Nephron (organoid): ENCODE data around the gene BAIAP2L1.

Experiments used
- H3K27ac Mint-ChIP-seq, 3 experiments: 2 replicates each; pipeline ENCODE4 v1.8.0; 2020; ENCODE audit warnings: mixed read lengths in 3 of 3, mild to moderate bottlenecking in 2 of 3, moderate library complexity in 1 of 3
- H3K27me3 Mint-ChIP-seq: 2 replicates; pipeline ENCODE4 v1.8.0; 2021; ENCODE audit warnings: low read depth, mild to moderate bottlenecking, moderate library complexity, mixed read lengths
- H3K36me3 Mint-ChIP-seq: 2 replicates; pipeline ENCODE4 v1.8.0; 2020; ENCODE audit warnings: low read depth, mixed read lengths
- H3K4me1 Mint-ChIP-seq: 2 replicates; pipeline ENCODE4 v1.8.0; 2020; ENCODE audit warnings: mixed read lengths
- H3K4me3 Mint-ChIP-seq, 3 experiments: 2 replicates each; pipeline ENCODE4 v1.8.0; 2020; ENCODE audit warnings: mild to moderate bottlenecking in 3 of 3, mixed read lengths in 3 of 3, moderate library complexity in 2 of 3
- H3K9me3 Mint-ChIP-seq: 2 replicates; pipeline ENCODE4 v1.8.0; 2020; ENCODE audit warnings: mixed read lengths
- TF ChIP-seq, protein P1 (sequence below), 3 experiments: fragments of 200-600 bp; sonication (generic); IDR thresholded peaks; one replicate each; pipeline ENCODE4 v1.5.0; 2021; ENCODE audit warnings: antibody characterized with exemption in 3 of 3; ENCODE audit not compliant: unreplicated experiment in 3 of 3

The BAIAP2L1 gene

DNA sequence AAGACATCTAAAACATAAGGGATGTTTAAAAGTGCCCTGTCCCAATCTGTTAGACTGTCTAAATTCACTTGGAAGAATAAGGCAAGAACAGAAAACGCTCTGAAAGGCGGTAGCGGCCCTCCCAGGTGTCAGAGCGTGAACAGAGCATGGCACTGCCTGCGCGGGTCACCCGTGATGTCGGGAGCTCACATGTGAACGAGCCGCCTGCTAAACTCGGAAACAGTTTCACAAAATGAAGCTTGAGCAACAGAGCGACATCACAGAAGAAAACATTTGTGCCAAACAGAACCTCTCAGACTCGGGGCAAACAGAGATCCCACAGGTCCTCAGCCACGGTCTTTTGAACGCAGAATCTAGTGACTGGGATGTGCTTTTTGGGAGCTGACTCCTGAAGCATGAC is 106.6 kb downstream of the BAIAP2L1 start:
- H3K4me3 Mint-ChIP-seq: no peak overlapping the region
- peak overlapping the region in 1 of 3 experiments; percentile 32 for H3K27ac Mint-ChIP-seq
- H3K27me3 Mint-ChIP-seq: no peaks in the 10 kb centered on the region
- TF ChIP-seq, protein P1, sequence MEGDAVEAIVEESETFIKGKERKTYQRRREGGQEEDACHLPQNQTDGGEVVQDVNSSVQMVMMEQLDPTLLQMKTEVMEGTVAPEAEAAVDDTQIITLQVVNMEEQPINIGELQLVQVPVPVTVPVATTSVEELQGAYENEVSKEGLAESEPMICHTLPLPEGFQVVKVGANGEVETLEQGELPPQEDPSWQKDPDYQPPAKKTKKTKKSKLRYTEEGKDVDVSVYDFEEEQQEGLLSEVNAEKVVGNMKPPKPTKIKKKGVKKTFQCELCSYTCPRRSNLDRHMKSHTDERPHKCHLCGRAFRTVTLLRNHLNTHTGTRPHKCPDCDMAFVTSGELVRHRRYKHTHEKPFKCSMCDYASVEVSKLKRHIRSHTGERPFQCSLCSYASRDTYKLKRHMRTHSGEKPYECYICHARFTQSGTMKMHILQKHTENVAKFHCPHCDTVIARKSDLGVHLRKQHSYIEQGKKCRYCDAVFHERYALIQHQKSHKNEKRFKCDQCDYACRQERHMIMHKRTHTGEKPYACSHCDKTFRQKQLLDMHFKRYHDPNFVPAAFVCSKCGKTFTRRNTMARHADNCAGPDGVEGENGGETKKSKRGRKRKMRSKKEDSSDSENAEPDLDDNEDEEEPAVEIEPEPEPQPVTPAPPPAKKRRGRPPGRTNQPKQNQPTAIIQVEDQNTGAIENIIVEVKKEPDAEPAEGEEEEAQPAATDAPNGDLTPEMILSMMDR (IDR thresholded peaks at IDR 0.05; ENCODE audit: unreplicated experiment in 3 of 3): no peak
- H3K36me3 Mint-ChIP-seq: peaks cover 22% of the 10 kb centered on the region
- peaks cover 9% of the 10 kb centered on the region for H3K4me1 Mint-ChIP-seq
- H3K9me3 Mint-ChIP-seq: no peaks in the 10 kb centered on the region

DNA sequence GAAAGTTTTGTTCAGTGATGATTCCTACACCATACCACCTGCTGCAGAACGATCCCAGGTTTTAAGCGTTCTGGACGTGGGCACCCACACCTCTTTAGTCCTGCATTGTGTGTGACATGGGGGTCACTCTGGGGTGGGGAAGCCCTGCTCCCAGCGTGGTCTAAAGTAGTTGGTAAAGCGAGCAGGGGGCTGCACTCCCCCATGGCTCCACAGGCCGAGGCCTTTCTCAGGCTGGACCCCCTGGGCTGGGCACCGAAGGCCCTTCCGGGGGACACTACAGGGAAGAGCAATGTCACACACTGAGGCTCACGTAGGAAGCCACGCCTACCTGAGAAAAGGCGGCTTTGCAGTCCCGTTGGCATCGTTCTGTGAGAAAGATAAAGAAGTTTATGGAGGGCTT is 107.1 kb downstream of the BAIAP2L1 start:
- H3K36me3 Mint-ChIP-seq: peaks cover 22% of the 10 kb centered on the region
- no peaks in the 10 kb centered on the region for H3K9me3 Mint-ChIP-seq
- TF ChIP-seq, protein P1 (IDR thresholded peaks at IDR 0.05; ENCODE audit: unreplicated experiment in 3 of 3): no peak
- H3K27ac Mint-ChIP-seq: no peak overlapping the region
- H3K4me3 Mint-ChIP-seq: no peak overlapping the region
- H3K27me3 Mint-ChIP-seq: no peaks in the 10 kb centered on the region
- H3K4me1 Mint-ChIP-seq: peaks cover 9% of the 10 kb centered on the region

DNA sequence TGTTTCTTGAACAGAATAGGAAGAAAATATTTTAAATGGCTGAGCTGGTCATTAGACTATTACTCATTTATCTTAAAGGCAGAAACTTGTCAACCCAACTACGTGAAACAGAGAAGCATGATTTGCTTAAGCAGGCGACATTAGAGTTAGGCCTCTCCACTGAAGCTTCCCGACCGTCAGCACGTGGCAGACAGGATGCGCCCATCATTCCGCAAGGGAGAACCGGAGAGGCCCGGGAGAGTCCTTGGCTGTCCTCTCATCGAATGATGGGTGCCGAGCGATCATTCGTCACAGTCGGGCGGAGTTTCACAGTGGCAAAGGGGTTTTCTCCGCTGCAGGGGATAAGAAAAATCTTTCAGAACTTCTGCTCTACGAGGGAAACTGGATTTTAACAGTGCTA is 107.6 kb downstream of the BAIAP2L1 start:
- Mint-ChIP-seq H3K4me3 (no peak overlapping the region), H3K4me1 (peaks cover 13% of the 10 kb centered on the region), H3K36me3 (peaks cover 22% of the 10 kb centered on the region), H3K27ac (no peak overlapping the region), H3K27me3 (no peaks in the 10 kb centered on the region), H3K9me3 (no peaks in the 10 kb centered on the region)
- TF ChIP-seq, protein P1 (IDR thresholded peaks at IDR 0.05; ENCODE audit: unreplicated experiment in 3 of 3): no peak

DNA sequence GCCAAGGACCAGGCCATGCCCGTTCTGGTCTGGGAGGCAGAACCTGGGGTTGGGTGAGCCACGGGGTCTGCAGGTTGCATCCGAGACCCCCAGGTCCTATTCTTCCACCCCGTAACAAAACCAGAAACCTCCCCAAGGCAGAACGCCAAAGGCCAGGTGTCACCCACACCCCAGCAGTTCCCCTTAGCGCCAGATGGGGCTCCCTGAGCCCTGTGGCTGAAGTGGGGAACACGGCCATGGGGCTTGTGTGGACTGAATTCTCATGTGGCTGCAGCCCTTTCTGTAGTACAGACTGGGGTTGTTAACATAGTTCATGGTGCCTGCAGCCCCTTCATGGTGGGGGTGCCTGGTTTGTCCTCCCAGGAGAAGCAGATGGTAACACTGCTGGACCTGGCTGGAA is 109.2 kb downstream of the BAIAP2L1 start:
- Mint-ChIP-seq H3K4me1 (peaks cover 13% of the 10 kb centered on the region), H3K27ac (no peak overlapping the region), H3K27me3 (no peaks in the 10 kb centered on the region), H3K36me3 (peaks cover 20% of the 10 kb centered on the region), H3K4me3 (no peak overlapping the region), H3K9me3 (no peaks in the 10 kb centered on the region)
- TF ChIP-seq, protein P1 (IDR thresholded peaks at IDR 0.05; ENCODE audit: unreplicated experiment in 3 of 3): no peak

DNA sequence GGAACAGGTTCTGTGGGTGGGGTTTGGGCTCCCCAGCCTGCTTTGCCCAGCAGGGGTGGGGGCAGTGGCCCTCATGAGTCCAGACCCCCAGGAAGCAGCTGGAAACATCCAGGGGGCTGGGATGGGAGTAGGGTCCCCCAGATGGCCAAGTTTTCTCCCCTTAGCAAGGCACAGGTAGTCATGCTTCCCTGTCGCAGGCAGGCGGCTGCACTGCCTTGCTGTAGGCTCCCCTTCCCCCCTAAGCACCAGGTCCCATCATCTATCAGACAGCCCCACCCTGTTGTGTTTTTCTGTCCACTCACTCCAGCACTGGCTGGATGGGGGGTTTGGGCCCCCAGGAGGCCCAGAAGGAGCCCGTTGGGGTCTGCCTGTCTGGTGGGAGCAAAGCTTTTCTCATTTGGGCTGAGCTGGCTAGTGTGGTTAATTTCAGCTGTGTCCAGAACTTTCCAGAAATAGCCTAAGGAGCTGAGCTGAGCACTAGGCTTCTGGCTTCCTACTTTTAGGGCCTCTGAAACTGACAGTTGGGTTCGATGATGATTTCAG is 111.5 kb downstream of the BAIAP2L1 start:
- Mint-ChIP-seq H3K27me3 (no peaks in the 10 kb centered on the region), H3K36me3 (peaks cover 18% of the 10 kb centered on the region), H3K4me1 (peaks cover 8% of the 10 kb centered on the region), H3K9me3 (no peaks in the 10 kb centered on the region), H3K4me3 (no peak overlapping the region), H3K27ac (no peak overlapping the region)
- TF ChIP-seq, protein P1 (IDR thresholded peaks at IDR 0.05; ENCODE audit: unreplicated experiment in 3 of 3): no peak

DNA sequence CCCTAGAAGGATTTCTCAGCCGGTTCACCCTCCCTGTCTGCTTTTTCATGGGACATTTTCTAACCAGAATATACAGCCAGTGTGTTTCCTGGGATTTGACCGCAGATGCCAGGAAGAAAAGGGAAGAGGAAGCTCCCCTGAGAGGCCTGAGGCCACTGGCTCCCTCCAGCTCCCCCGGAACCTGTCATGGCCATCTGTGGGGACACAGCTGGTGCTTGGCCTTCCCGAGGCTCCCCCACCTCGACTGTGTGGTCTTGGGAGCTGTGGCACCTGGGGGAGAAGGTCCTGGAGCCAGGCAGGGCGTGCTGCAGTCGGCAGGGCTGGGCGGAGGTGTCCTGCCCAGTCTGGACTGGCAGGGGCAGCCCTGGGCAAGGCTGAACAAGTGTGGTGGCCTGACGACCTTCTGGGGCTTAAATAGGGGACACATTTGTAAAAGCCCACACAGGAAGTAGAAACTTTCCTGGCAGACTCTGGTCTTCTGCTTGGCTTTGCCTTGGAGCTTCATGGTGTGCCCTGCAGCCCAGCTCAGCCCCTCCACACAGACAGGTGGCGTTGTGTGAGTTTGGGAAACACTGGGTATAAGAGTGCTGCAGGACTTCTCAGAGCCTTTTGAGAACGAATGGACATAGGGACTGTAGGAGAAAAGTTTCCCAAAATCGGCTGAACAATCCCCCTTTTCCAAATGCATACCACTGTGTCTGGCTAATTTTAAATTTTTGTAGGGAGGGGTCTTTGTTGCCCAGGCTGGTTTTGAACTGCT is 112.6 kb downstream of the BAIAP2L1 start:
- no peaks in the 10 kb centered on the region for H3K9me3 Mint-ChIP-seq
- no peaks in the 10 kb centered on the region for H3K27me3 Mint-ChIP-seq
- peaks cover 18% of the 10 kb centered on the region for H3K36me3 Mint-ChIP-seq
- peak overlapping the region in 1 of 3 experiments; percentile 20 for H3K4me3 Mint-ChIP-seq
- no peak overlapping the region for H3K27ac Mint-ChIP-seq
- TF ChIP-seq, protein P1 (IDR thresholded peaks at IDR 0.05; ENCODE audit: unreplicated experiment in 3 of 3): no peak
- peaks cover 14% of the 10 kb centered on the region for H3K4me1 Mint-ChIP-seq
